Keratinocyte (primary cell): ENCODE results near the gene TBL1XR1.

Source experiments
- EZH2 ChIP-seq: IDR thresholded peaks from one replicate; pipeline ENCODE4 v1.6.1; 2012; ENCODE audit warnings: inconsistent platforms, mild to moderate bottlenecking, low read length, moderate library complexity
- TF ChIP-seq, protein P1 (sequence below), 3 experiments: IDR thresholded peaks in 1 of 3; conservative IDR thresholded peaks in 1 of 3; optimal IDR thresholded peaks in 1 of 3; 2 replicates in 2 of 3; 3 replicates in 1 of 3; pipeline versions ENCODE3 to v1.5.1; 2011; ENCODE audit warnings: low read length in 3 of 3, mild to moderate bottlenecking in 3 of 3, moderate library complexity in 2 of 3, control low read depth in 1 of 3, inconsistent platforms in 1 of 3; ENCODE audit not compliant: insufficient read depth in 2 of 3; ENCODE audit errors: extremely low read depth in 1 of 3

DNA sequence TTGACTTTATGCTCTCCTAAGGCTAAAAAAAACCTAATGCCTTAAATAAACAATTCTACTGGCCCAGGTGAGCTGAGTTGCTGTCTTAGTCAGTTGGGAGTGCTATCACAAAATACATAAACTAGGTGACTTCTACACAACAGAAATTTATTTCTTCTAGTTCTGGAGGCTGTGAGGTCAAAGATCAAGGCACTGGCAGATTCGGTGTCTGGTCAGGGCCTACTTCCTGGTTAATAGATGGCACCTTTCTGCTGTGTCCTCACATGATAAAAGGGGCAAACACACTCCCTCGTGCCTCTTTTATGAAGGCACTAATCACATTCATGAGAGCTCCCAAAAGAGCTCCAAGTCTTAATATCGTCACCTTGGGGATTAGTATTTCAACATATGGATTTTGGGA, 11.5 kb upstream of the TBL1XR1 start:
- TF ChIP-seq, protein P1, sequence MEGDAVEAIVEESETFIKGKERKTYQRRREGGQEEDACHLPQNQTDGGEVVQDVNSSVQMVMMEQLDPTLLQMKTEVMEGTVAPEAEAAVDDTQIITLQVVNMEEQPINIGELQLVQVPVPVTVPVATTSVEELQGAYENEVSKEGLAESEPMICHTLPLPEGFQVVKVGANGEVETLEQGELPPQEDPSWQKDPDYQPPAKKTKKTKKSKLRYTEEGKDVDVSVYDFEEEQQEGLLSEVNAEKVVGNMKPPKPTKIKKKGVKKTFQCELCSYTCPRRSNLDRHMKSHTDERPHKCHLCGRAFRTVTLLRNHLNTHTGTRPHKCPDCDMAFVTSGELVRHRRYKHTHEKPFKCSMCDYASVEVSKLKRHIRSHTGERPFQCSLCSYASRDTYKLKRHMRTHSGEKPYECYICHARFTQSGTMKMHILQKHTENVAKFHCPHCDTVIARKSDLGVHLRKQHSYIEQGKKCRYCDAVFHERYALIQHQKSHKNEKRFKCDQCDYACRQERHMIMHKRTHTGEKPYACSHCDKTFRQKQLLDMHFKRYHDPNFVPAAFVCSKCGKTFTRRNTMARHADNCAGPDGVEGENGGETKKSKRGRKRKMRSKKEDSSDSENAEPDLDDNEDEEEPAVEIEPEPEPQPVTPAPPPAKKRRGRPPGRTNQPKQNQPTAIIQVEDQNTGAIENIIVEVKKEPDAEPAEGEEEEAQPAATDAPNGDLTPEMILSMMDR (optimal IDR thresholded peaks at IDR 0.05 in 1 of 3, IDR thresholded peaks at IDR 0.05 in 1 of 3, conservative IDR thresholded peaks at IDR 0.05 in 1 of 3; ENCODE audit: extremely low read depth in 1 of 3, insufficient read depth in 2 of 3, low read length in 3 of 3), result no peak
- TF ChIP-seq EZH2, result no peak
